Neural progenitor cell (in vitro differentiated cells): ENCODE measurements around the gene PAH. TPM values are rescaled to one million over a fixed set of nuclear protein-coding genes. Genes with fewer than 3 reads are reported as not detected.

ENCODE experiments used
- DNase-seq: peaks from one replicate; pipeline ENCODE4 v3.0.0-alpha.2; 2016; ENCODE audit warnings: low spot score
- H2AFZ ChIP-seq: fragments of 200-600 bp; sonication (generic); replicated peaks from 2 replicates; pipeline ENCODE4 v1.6.1; 2016; ENCODE audit warnings: antibody characterized with exemption
- H3F3A ChIP-seq: fragments of 200-600 bp; sonication (generic); 2 replicates; pipeline ENCODE4 v1.6.1; 2016; ENCODE audit warnings: antibody characterized with exemption, low read depth
- H3K27ac ChIP-seq: fragments of 200-600 bp; sonication (generic); 2 replicates; pipeline ENCODE4 v1.5.1; 2016; ENCODE audit warnings: mild to moderate bottlenecking
- H3K27me3 ChIP-seq: fragments of 200-600 bp; sonication (generic); 2 replicates; pipeline ENCODE4 v1.6.1; 2016; ENCODE audit warnings: mild to moderate bottlenecking, moderate library complexity
- H3K36me3 ChIP-seq: fragments of 200-600 bp; sonication (generic); 2 replicates; pipeline ENCODE4 v1.5.1; 2016
- H3K4me1 ChIP-seq: fragments of 200-600 bp; sonication (generic); 2 replicates; pipeline ENCODE4 v1.6.1; 2016; ENCODE audit warnings: mixed run types
- H3K4me2 ChIP-seq: fragments of 200-600 bp; sonication (generic); 2 replicates; pipeline ENCODE4 v1.6.1; 2016
- H3K4me3 ChIP-seq: fragments of 200-600 bp; sonication (generic); 2 replicates; pipeline ENCODE4 v1.5.1; 2016
- H3K79me2 ChIP-seq: fragments of 200-600 bp; sonication (generic); 2 replicates; pipeline ENCODE4 v1.6.1; 2016; ENCODE audit warnings: low read depth
- H3K9ac ChIP-seq: fragments of 200-600 bp; sonication (generic); 2 replicates; pipeline ENCODE4 v1.6.1; 2016
- H3K9me3 ChIP-seq: fragments of 200-600 bp; sonication (generic); 2 replicates; pipeline ENCODE4 v1.5.1; 2016; ENCODE audit warnings: low read depth
- H4K20me1 ChIP-seq: fragments of 200-600 bp; sonication (generic); 2 replicates; pipeline ENCODE4 v1.6.1; 2016; ENCODE audit warnings: low read depth
- H3K27ac Mint-ChIP-seq: 3 replicates; pipeline ENCODE4 v1.8.0; 2021; ENCODE audit warnings: mixed read lengths
- H3K27me3 Mint-ChIP-seq: 2 replicates; pipeline ENCODE4 v1.8.0; 2022; ENCODE audit warnings: low read depth, mild to moderate bottlenecking, inconsistent platforms, moderate library complexity, mixed read lengths; ENCODE audit not compliant: insufficient read depth
- H3K36me3 Mint-ChIP-seq: 3 replicates; pipeline ENCODE4 v1.8.0; 2021; ENCODE audit warnings: mixed read lengths
- H3K4me1 Mint-ChIP-seq: 3 replicates; pipeline ENCODE4 v1.8.0; 2021; ENCODE audit warnings: mixed read lengths
- H3K4me3 Mint-ChIP-seq: 3 replicates; pipeline ENCODE4 v1.8.0; 2021; ENCODE audit warnings: mild to moderate bottlenecking, moderate library complexity, mixed read lengths
- H3K9me3 Mint-ChIP-seq: 3 replicates; pipeline ENCODE4 v1.8.0; 2020; ENCODE audit warnings: mixed read lengths
- EZH2 ChIP-seq: fragments of 200-600 bp; sonication (generic); IDR thresholded peaks from 2 replicates; pipeline ENCODE4 v1.6.1; 2017; ENCODE audit warnings: antibody characterized with exemption, mild to moderate bottlenecking, moderate library complexity
- EZH2phosphoT487 ChIP-seq: fragments of 200-600 bp; sonication (generic); IDR thresholded peaks from 2 replicates; pipeline ENCODE4 v1.6.1; 2017; ENCODE audit warnings: antibody characterized with exemption
- total RNA-seq: library from RNA; depleted of rRNA; stranded (reverse); fragments of >200 nt; gene quantifications from 2 replicates; pipeline ENCODE4 v1.2.3, GENCODE V29; 2015; ENCODE audit warnings: low replicate concordance
- TF ChIP-seq, protein P1 (sequence below): fragments of 200-600 bp; sonication (generic); IDR thresholded peaks from 2 replicates; pipeline ENCODE4 v1.5.1; 2017; ENCODE audit warnings: antibody characterized with exemption, mild to moderate bottlenecking

The PAH gene
- total RNA-seq, 1 donor from 2014 or later: 0.07 TPM

- Histone ChIP-seq H3K27me3 (peaks cover 100% of the 10 kb centered on the region), H4K20me1 (peaks cover 36% of the 10 kb centered on the region), H3K79me2 (no peaks in the 10 kb centered on the region), H3K9ac (no peak overlapping the region), H3K9me3 (no peaks in the 10 kb centered on the region), H3K4me2 (no peak overlapping the region), H3K27ac (no peak overlapping the region), H3K36me3 (no peaks in the 10 kb centered on the region), H2AFZ (no peak overlapping the region), H3F3A (peaks cover 37% of the 10 kb centered on the region), H3K4me3 (no peak overlapping the region), H3K4me1 (peaks cover 46% of the 10 kb centered on the region)
- TF ChIP-seq, protein P1, sequence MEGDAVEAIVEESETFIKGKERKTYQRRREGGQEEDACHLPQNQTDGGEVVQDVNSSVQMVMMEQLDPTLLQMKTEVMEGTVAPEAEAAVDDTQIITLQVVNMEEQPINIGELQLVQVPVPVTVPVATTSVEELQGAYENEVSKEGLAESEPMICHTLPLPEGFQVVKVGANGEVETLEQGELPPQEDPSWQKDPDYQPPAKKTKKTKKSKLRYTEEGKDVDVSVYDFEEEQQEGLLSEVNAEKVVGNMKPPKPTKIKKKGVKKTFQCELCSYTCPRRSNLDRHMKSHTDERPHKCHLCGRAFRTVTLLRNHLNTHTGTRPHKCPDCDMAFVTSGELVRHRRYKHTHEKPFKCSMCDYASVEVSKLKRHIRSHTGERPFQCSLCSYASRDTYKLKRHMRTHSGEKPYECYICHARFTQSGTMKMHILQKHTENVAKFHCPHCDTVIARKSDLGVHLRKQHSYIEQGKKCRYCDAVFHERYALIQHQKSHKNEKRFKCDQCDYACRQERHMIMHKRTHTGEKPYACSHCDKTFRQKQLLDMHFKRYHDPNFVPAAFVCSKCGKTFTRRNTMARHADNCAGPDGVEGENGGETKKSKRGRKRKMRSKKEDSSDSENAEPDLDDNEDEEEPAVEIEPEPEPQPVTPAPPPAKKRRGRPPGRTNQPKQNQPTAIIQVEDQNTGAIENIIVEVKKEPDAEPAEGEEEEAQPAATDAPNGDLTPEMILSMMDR: no peak
- Mint-ChIP-seq H3K4me3 (no peak overlapping the region), H3K27me3 (peaks cover 54% of the 10 kb centered on the region), H3K27ac (no peak overlapping the region), H3K9me3 (peaks cover 5% of the 10 kb centered on the region), H3K4me1 (peaks cover 48% of the 10 kb centered on the region), H3K36me3 (no peaks in the 10 kb centered on the region)
- no peak for DNase-seq
Measured at GRCh38 chr12:102954134-102954533, 37.1 kb upstream of the PAH start.

GRCh38 chr12:102953221-102953620, 36.2 kb upstream of the PAH start:
- no peak overlapping the region for H2AFZ ChIP-seq
- Mint-ChIP-seq H3K4me3 (no peak overlapping the region), H3K4me1 (peaks cover 45% of the 10 kb centered on the region), H3K27ac (no peak overlapping the region), H3K36me3 (no peaks in the 10 kb centered on the region), H3K9me3 (peaks cover 5% of the 10 kb centered on the region), H3K27me3 (peaks cover 54% of the 10 kb centered on the region)
- no peak overlapping the region for H3K4me2 ChIP-seq
- no peak overlapping the region for H3K9ac ChIP-seq
- H3K9me3 ChIP-seq: no peaks in the 10 kb centered on the region
- H3K4me1 ChIP-seq: peaks cover 46% of the 10 kb centered on the region
- TF ChIP-seq EZH2phosphoT487: no peak
- TF ChIP-seq EZH2: no peak
- TF ChIP-seq, protein P1: no peak
- peaks cover 100% of the 10 kb centered on the region for H3K27me3 ChIP-seq
- no peaks in the 10 kb centered on the region for H3K36me3 ChIP-seq
- no peak overlapping the region for H3K27ac ChIP-seq
- no peak overlapping the region for H3K4me3 ChIP-seq
- no peaks in the 10 kb centered on the region for H3K79me2 ChIP-seq
- no peak for DNase-seq
- peaks cover 31% of the 10 kb centered on the region for H4K20me1 ChIP-seq
- peaks cover 28% of the 10 kb centered on the region for H3F3A ChIP-seq

DNA sequence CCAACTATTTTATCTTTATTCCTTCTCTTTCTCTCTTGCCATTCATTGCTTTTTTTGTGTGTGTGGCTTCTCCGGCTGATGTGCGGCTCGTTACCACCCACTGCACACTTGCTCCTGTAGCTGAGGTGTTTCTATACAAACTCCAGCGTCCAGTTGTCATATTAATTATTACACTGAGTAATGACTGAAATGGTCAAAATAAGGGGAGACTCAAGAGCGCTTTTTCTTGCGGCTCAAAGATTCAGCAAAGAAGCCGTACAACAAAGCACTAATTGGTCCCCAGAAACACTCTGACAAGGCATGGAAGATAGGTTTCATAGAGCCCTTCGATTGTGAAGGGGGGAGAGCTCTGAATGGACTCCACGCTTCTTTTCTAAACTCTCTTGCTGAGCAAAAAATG, 34.8 kb upstream of the PAH start:
- no peak for DNase-seq
- H3F3A ChIP-seq: peaks cover 15% of the 10 kb centered on the region
- no peak overlapping the region for H3K27ac Mint-ChIP-seq
- peak overlapping the region; percentile 42 for H3K4me3 Mint-ChIP-seq
- no peaks in the 10 kb centered on the region for H3K79me2 ChIP-seq
- no peaks in the 10 kb centered on the region for H3K36me3 ChIP-seq
- H3K9me3 Mint-ChIP-seq: peaks cover 5% of the 10 kb centered on the region
- peaks cover 51% of the 10 kb centered on the region for H3K27me3 Mint-ChIP-seq
- H3K4me1 ChIP-seq: peaks cover 37% of the 10 kb centered on the region
- peaks cover 41% of the 10 kb centered on the region for H3K4me1 Mint-ChIP-seq
- TF ChIP-seq EZH2phosphoT487: no peak
- peak; percentile 38 for TF ChIP-seq EZH2
- TF ChIP-seq, protein P1: no peak
- H3K4me2 ChIP-seq: peak overlapping the region; percentile 20
- no peak overlapping the region for H2AFZ ChIP-seq
- peaks cover 27% of the 10 kb centered on the region for H4K20me1 ChIP-seq
- H3K9me3 ChIP-seq: no peaks in the 10 kb centered on the region
- no peak overlapping the region for H3K27ac ChIP-seq
- H3K9ac ChIP-seq: no peak overlapping the region
- peaks cover 100% of the 10 kb centered on the region for H3K27me3 ChIP-seq
- H3K4me3 ChIP-seq: no peak overlapping the region
- H3K36me3 Mint-ChIP-seq: no peaks in the 10 kb centered on the region
